Fibroblast of lung (primary cell): ENCODE measurements around the gene KMT2E.

Source experiments
- EZH2 ChIP-seq: IDR thresholded peaks from 2 replicates; pipeline ENCODE4 v1.5.1; 2012; ENCODE audit warnings: low read length, control low read depth, mild to moderate bottlenecking; ENCODE audit errors: missing control alignments
- TF ChIP-seq, protein P1 (sequence below), 2 donors: IDR thresholded peaks in 1 of 2; conservative IDR thresholded peaks in 1 of 2; 1 replicate in 1 of 2; 2 replicates in 1 of 2; pipeline ENCODE4 v1.5.1; 2011 to 2012; ENCODE audit warnings: low read length in 2 of 2, control low read depth in 1 of 2, inconsistent platforms in 1 of 2, low read depth in 1 of 2, mild to moderate bottlenecking in 1 of 2

DNA sequence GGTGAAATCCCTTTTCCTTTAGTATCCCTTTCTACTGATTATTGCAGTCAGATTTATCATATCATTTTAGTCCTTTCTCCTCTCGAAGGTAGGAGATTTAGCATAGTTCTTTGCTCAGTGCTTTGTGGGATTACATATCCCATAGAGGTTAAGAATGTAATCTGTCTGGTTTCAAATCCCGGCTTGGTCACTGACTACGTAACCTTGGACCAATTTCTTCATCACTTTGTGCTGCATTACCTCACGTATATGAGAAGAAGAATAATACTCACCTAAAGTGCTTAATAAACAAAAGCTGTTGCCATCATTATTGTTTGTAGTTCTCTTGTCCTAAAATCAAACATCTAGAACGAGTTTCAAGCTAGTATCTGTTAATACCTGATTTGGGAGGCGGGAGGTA lies 74.0 kb downstream of the KMT2E start:
- TF ChIP-seq, protein P1, sequence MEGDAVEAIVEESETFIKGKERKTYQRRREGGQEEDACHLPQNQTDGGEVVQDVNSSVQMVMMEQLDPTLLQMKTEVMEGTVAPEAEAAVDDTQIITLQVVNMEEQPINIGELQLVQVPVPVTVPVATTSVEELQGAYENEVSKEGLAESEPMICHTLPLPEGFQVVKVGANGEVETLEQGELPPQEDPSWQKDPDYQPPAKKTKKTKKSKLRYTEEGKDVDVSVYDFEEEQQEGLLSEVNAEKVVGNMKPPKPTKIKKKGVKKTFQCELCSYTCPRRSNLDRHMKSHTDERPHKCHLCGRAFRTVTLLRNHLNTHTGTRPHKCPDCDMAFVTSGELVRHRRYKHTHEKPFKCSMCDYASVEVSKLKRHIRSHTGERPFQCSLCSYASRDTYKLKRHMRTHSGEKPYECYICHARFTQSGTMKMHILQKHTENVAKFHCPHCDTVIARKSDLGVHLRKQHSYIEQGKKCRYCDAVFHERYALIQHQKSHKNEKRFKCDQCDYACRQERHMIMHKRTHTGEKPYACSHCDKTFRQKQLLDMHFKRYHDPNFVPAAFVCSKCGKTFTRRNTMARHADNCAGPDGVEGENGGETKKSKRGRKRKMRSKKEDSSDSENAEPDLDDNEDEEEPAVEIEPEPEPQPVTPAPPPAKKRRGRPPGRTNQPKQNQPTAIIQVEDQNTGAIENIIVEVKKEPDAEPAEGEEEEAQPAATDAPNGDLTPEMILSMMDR (conservative IDR thresholded peaks at IDR 0.05 in 1 of 2, IDR thresholded peaks at IDR 0.05 in 1 of 2; ENCODE audit: low read depth in 1 of 2, low read length in 2 of 2) = no peak
- no peak for TF ChIP-seq EZH2
